ENCODE measurements around the gene HPD.

- TF ChIP-seq CTCF (IDR thresholded peaks at IDR 0.05) (no peak), POLR2A (IDR thresholded peaks at IDR 0.05) (peak; percentile 91 to 95), POLR2AphosphoS5 (IDR thresholded peaks at IDR 0.05) (peak; percentile 64 to 94 (median 88))
Observed at GRCh38 chr12:121802843-121803698, 55.6 kb downstream of the HPD start.
